GM21390 (cell line): ENCODE data around the gene NECTIN2.
"Not testable (repeated sequence)": the region's sequence is repeated elsewhere in the genome, so short reads cannot be mapped to it uniquely, and the experiment has no call there.

Experiments used
- ATAC-seq: cut with Tn5 transposase; IDR thresholded peaks from one replicate; pipeline ENCODE4 v1.9.1; 2021; ENCODE audit not compliant: unreplicated experiment

The NECTIN2 gene

DNA sequence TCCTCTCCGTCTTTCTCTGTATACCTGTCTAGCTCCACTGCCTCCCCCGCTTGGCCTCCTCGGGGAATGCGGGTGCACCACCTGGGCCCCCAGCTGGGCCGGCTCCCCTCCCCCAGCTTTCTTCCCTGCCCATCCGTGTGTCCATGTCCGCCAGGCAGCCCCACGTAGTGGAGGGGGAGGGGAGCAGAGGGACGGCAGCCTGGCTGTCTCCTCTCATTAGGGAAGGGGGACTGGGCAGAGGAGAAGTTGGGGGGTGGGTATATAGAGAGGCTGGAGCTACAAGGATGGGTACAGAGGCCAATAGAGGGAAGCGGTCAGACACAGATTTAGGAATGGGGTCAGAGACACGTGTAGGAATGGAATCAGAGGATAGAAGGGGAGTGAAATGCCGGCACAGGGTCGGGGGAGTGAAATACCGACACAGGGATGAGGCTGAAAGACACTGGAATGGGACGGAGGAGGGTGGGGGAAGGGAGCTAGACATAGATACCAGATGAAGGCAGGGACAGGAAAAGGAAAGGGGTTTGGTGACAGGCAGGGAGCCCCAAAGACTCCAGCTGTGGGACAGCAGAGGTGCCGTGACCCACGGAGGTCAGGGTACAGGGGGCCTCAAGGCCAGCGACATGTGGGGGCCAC lies 2.8 kb downstream of the NECTIN2 start:
- ATAC-seq, result no peak

DNA sequence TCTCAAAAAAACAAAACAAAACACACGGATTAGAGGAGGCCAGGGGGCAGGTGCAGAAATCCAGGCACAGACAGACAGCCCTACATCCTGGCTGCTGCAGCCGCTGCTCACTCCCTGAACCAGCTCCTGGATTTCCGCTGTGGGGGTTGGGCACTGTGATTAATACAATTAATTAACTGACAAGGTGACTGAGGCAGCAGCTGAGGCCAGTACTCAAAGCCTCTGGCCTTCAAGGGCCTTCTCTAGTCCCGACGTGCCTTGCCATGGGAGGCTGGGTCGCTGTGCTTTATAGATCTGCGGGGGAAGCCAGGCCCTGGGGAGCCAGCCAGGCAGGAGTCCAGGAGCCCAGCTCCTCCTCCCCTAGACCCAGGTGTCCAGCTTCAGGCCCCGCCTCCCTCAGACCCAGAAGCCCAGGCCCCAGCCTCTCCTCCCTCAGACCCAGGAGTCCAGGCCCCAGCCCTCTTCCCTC lies 4.6 kb downstream of the NECTIN2 start:
- no peak for ATAC-seq

DNA sequence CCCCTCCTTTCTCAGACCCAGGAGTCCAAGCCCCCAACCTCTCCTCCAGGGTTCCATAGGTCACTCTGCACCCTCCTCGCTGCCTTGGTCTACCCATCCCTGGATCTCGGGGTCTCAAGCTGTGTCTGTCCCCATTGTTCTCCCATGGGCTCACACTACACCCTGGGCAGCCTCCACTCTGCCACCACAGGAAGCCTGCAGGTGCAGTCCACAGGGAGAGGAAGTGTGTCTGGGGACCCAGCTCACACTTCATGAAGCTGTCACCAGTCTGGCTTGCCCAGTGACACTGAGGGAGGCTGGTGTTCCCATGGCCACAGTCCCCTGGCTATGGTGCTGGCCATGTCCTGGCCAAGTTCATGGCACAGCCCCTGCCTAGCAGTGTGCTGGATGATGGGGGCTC lies 5.3 kb downstream of the NECTIN2 start:
- ATAC-seq, result no peak

DNA sequence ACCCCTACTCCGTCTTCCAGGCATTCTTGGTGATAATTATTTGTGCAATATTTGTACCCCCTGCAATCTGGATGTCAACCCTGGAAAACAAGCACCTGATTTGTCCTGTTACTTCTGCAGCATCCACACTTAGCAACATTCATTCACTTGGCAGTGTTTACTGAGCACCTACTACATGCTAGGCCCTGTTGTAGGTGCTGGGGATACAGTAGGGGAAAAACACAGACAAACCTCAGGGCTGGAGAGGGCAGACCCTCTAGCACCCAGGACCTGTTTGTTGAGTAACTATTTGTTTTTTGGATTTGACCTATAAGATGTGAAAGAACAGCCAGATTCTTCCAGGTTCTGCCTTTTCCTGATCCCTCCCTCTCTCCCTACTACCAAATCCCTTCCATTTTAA lies 9.5 kb downstream of the NECTIN2 start:
- ATAC-seq, result no peak

DNA sequence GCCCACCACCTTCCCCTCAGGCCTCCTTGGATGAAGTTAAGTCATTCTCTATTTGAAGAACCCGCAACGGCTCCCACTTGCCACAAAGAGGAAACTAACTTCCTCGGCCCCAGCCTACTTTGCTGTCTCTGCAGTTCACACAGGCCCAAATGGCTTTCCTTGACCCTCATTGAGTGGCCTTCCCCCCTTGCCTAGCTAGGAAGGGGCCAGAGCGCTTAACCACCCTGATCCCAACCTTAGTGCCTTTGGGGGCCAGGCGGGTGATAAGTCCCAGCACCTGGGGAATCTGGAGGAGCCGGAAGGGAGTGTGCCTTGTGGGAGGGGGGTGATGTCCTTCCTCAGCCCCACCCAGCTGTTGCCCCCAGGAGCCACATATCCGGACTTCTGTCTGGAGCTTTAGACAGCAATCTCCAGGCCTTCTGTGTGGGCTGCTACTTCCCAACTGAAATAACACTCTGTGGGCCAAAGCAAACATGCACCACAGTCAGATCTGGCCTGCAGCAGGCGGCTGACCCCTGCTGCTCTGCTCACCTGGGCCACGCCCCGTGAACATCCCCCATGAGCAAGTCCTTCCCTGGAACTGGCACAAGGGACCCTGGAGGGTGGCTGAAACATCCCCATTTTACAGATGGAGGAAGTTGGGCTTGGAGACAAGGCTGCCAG lies 10.5 kb downstream of the NECTIN2 start:
- no peak for ATAC-seq

DNA sequence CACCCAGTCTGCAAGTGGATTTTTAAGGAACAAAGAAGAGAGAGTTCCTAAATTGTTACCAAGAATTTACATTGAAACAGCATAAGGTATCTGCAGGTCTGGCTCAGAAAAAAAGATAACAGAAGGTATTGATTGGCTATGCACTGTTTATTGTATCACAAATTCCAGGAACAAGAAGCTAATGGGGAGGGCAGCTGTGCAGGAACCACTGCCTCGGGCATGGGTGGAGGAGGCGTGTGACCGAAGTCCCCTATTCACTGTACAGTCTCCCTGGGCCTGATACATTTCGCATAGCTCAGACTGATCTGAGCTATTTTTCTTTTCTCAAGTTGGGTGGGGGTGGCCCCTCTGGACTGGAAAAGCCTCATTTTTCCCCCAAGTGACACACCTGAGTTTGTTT lies 11.7 kb downstream of the NECTIN2 start:
- no peak for ATAC-seq

DNA sequence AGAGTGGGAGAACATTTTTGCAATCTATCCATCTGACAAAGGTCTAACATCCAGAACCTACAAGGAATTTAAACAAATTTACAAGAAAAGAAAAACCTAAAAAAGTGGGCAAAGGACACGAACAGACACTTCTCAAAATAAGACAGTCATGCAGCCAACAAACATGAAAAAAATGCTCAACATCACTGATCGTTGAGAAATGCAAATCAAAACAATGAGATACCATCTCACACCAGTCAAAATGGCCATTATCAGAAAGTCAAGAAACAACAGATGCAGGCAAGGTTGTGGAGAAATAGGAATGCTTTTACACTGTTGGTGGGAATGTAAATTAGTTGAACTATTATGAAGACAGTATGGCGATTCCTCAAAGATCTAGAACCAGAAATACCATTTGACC lies 15.5 kb downstream of the NECTIN2 start:
- not testable (repeated sequence) for ATAC-seq

DNA sequence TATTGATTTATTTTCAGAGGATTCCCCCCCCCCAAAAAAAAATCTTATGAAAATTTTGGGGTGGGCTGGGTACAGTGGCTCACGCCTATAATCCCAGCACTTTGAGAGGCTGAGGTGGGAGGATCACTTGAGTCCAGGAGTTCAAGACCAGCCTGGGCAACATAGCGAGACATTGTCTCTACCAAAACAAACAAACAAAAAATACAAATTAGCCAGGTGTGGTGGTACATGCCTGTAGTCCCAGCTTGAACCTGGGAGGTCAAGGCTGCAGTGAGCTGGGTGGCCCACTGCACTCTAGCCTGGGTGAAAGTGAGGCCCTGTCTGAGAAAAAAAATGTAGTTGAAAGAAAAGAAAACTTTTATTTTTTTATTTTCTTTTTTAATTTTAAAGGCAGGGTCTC lies 17.9 kb downstream of the NECTIN2 start:
- no peak for ATAC-seq

DNA sequence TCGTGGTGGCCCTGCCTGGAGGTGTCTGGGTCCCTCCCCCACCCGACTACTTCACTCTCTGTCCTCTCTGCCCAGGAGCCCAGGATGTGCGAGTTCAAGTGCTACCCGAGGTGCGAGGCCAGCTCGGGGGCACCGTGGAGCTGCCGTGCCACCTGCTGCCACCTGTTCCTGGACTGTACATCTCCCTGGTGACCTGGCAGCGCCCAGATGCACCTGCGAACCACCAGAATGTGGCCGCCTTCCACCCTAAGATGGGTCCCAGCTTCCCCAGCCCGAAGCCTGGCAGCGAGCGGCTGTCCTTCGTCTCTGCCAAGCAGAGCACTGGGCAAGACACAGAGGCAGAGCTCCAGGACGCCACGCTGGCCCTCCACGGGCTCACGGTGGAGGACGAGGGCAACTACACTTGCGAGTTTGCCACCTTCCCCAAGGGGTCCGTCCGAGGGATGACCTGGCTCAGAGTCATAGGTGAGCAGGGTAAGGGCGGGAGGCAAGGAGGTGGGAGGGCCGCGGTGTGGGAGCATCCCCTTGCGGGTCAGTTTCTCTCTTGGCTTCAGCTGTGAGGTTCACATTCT lies 19.2 kb downstream of the NECTIN2 start:
- no peak for ATAC-seq

DNA sequence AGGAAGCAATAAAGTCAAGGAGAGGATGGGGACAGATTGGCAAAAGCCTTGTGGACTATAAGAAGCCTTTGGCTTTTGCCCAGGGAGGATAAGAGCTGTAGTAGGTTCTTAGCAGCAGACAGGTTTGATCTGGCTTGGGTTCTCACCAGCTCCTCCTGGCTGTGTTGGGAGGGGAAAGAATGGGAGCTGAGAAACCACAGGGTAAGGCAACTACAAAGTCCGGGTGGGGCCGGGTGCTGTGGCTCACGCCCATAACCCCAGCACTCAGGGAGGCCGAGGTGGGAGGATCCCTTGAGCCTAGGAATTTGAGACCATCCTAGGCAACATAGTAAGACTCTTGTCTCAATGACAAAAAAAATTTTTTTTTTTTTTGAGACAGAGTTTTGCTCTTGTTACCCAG lies 20.6 kb downstream of the NECTIN2 start:
- ATAC-seq, result no peak

DNA sequence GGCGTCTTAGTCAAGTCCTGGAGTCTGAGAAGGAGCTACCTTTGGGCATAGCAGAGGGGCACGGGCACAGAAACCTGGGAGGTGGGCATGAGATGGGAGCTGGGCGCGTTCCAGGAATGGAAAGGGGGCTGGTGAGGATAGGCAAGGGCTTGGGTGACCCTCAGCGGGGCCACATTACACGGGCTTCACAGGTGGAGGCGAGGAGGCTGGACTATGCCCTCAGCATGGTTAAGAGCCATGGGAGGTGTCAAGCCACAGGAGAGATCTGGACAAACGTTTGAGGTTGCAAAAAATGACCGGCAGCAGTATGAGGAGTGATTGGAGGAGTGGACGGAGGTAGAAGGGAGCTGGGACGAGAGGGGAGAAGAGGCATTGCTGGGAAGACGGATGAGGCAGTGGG lies 21.5 kb downstream of the NECTIN2 start:
- no peak for ATAC-seq

DNA sequence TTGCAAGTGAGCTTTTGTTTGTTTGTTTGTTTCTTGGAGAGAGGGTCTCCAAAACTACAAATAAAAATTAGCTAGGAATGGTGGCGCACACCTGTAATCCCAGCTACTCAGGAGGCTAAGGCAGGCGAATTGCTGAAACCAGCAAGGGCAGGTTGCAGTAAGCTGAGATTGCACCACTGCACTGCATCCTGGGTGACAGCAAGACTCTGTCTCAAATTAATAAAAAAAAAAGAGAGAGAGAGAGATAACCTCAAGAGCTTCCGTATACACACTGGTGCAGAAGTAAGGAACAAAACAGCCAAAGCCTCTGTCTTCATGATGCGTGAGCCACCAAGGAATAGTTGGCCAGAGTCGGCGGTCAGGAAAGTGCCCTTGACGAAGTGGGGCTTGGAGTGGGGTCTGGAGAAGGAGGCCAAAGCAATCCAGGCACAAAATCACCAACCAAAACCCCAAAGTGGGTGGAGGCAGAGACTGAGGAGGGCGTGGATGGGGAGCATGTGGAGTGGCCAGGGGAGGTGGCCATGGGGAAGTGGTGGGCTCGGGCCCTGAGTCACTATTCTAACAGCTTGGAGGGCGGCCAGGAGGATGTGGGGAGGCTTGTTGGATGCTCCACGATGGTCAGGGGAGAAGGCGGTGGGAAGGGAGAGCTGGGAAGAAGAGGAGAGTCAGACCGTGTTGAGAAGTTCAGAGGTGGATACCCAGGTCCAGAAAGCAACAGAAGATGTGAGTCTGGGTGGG lies 23.8 kb downstream of the NECTIN2 start:
- ATAC-seq, result no peak

DNA sequence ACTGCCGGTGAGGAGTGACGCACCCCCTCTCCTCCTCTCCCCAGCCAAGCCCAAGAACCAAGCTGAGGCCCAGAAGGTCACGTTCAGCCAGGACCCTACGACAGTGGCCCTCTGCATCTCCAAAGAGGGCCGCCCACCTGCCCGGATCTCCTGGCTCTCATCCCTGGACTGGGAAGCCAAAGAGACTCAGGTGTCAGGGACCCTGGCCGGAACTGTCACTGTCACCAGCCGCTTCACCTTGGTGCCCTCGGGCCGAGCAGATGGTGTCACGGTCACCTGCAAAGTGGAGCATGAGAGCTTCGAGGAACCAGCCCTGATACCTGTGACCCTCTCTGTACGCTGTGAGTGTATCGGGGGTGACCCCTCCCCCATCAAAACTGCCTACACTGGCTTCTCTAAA lies 25.7 kb downstream of the NECTIN2 start:
- ATAC-seq, result no peak

DNA sequence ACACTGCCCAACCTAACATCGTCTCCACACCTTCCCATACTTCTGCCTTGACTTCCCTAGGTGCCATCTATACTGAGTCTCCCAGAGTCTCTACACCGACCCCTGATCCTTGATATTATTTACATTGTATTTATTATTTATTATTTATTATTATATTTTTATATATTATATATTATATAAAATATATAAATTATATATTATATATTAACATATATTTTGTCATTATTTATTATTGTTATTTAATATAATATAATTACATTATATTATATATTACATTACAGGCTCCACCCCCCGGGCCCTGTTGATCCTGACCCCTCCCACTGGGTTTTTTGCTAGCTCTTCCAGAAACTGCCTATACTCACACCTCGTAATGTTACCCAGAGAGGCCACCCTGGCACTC lies 26.6 kb downstream of the NECTIN2 start:
- ATAC-seq, result no peak

DNA sequence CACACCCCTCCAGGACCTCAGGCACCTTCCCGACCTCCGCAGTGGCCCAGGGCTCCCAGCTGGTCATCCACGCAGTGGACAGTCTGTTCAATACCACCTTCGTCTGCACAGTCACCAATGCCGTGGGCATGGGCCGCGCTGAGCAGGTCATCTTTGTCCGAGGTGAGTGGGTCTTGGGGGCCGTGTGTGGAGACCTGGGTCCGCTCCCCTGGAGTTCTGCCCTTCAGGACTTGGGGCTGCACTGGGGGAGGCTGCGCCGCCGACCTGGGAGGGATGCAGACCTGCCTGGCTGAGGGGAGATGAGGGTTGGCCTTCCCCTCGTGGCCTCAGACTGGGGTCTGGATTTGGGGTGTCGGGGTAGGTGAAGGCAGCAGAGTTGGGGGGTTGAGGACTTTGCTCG lies 28.2 kb downstream of the NECTIN2 start:
- ATAC-seq, result no peak

DNA sequence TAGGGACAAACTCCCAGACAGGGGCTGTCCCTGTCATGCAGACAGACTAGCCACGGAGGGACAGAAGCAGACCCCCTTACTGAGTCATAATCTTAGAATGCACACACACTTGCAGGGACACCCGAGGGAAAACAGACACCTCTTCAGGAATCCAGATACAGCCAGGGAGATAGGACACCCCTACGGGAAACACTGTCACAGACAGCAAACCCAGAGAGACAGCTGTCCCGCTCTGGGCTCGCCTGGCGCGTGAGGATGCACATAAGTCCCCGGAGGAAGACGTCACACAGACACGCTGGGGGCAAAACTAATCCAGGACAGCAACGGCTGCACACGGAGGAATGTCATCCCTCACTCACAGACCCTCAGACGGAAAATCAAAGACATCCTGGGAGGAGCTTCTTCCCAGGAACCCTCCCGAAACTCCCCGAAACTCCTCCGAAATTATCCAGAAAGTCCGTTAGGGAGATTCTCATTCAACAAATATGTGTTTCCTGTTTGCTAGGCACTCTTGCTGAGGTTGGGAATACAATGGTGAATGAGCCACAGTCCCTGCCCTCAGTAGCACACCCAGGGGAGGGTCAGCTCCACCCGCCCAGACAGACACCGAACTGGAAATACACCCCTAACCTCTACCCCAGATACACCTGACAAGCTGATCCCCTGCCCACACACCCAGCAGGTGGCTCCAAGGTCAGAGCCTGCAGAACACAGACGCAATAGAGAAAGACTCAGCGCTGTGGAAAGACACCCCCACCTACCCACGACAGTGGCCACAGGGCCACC lies 29.8 kb downstream of the NECTIN2 start:
- no peak for ATAC-seq

DNA sequence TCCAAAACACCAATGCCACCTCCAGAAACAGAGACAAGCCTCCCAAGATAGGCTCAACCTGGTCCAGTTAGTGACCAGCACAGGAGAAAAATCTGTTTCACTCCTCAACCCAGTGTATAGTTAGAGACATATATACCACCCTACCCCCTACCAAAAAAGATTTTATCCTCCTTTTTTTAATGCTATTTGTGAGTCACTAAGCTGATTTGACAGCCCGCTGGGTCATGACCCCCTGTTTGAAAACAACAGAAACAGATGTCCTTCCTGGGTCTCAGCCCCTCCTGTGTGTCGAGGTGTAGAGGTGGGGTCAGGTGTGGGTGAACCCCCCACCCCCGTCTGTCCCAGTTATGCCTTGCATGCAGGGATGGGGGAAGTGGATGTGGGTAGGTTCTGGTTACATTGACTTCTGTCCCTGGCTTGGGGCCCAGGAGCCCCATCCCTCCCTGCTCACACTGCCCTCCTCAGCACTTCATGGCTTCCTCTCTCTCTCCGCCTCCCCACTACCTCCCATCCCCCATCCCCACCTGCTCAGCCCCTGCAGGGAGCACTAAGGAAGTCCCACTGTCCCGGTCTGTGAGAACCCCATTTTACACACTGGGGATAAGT lies 30.9 kb downstream of the NECTIN2 start:
- no peak for ATAC-seq

DNA sequence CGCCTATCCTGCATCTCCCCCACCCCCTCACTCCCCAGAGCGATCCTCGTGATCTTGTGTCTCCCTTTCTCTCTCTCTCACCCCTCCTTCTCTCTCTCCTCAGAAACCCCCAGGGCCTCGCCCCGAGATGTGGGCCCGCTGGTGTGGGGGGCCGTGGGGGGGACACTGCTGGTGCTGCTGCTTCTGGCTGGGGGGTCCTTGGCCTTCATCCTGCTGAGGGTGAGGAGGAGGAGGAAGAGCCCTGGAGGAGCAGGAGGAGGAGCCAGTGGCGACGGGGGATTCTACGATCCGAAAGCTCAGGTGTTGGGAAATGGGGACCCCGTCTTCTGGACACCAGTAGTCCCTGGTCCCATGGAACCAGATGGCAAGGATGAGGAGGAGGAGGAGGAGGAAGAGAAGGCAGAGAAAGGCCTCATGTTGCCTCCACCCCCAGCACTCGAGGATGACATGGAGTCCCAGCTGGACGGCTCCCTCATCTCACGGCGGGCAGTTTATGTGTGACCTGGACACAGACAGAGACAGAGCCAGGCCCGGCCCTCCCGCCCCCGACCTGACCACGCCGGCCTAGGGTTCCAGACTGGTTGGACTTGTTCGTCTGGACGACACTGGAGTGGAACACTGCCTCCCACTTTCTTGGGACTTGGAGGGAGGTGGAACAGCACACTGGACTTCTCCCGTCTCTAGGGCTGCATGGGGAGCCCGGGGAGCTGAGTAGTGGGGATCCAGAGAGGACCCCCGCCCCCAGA lies 32.2 kb downstream of the NECTIN2 start:
- no peak for ATAC-seq

DNA sequence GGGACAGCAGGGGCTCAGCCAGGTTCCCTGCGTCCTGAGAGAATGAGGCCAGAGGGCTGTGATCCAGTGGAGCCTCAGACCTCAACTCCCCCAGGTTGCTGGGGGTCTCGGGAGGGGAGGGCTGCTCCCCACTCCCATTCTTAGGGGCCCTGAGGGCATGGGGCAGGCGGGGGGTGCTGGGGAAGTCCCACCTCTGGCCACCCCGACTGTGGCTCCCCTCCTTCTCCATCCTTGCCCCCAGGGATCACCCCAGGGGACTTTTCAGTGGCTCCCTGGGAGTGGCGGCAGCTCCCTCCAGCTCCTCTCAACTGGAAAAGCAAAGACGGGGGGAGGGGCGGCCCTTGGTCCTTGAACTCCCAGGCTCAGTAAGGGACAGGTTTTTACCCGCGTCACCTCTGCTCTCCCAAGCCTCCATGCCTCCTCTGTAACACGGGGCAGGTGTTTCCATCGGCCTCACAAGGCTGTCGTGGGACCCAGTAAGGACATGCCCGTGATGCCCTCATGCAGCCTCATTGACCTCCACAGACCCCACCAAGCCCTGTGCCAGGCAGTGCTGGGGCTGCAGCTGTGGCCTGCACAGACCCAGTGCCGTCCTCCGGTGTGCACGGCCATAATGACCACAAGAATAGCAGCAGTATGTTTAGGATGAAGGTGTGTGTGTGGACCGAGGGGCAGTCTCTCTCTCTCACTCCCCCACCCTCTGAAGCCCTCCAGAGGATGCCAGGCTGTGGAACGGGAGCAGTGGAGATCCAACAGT lies 33.4 kb downstream of the NECTIN2 start:
- no peak for ATAC-seq
